GM18907 (cell line): ENCODE measurements around the gene SLC35G6.
"Not testable (repeated sequence)": the region's sequence is repeated elsewhere in the genome, so short reads cannot be mapped to it uniquely, and the experiment has no call there.

ENCODE experiments used
- ATAC-seq: cut with Tn5 transposase; IDR thresholded peaks from one replicate; pipeline ENCODE4 v1.9.1; 2021; ENCODE audit warnings: mild to moderate bottlenecking, moderate library complexity; ENCODE audit not compliant: unreplicated experiment

Gene SLC35G6

DNA sequence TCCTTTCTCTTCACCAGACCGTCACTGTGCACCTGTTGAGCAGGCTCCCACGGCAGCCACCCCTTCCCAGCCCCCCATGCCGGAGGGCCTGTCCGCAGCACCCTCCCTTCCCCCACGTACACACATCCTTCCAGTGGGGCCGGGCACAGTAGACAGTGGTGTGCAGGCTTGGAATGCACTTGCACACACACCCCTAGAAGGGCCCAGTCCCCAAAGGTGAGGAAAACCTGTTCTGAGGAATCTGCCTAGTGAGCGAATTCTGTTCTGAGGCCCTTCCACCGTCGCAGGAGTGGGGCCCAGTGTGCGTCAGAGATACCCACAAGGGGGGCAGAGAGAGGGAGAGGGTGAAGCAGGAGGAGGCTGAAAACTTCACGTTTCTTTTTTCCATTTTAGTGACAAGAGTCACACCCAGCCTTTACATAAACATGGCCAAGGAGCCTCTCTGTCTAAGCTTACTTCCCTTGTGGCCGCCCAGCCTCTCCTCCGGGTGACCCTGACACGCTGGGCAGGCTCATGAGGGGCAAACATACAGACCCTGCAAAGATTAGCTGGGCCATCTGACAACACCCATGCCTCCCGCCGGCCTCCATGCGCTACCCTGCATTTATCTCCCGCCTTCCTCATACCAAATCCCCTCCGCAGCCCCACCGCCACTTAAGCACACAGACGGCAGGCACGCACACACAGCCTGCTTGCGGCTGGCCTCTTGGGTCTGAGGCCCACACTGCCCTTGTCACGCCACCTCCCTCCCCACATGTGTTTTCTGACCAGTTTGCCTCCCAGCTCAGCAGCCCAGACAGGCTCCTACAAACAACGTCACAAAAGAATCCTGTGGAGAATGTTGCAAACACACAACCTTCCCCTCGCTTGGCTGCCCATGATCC, 3.6 kb upstream of the SLC35G6 start:
- no peak for ATAC-seq

DNA sequence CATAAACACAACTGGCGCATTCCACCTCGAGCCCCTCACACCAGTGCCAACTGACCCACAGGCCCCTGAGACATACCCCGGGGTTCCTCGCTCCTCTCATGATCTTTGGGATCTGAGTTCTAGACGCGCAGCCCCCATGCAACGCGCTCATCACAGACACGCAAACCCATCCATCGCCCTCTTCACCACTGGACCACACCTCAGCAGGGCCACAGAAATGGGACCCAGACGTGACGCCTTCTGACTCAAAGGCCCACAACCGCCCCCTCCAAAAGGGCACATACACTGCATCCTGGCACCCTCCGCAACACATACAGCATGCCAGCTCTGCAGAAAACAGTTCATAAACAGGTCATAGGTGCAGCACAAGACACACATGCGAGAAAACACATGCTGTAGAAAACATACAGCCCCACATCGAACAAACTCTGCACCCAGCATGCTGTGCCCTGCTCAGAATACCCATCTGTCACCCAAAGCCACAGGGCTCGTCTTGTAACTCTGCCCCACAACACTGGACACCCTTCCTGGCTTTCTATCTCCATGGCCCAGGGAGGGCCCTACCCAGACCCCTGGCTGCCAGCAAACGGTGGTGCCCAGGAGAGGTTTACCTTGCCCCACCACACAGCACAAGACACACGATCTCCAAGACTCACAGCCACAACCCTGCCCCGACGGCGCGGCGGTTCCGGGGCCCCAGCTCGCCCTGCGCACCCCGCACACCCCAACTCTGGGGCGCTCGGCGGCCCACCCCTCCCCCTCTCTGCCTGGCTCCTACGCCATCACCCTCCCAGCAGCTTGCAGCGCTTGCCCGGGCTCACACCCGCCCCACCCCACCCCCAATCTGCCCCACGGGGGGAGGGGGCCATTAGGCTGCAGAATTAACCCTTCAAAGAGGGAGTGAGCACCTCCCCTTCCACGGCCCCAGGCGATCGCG, 2.7 kb upstream of the SLC35G6 start:
- ATAC-seq = no peak

- no peak for ATAC-seq
These were observed 1.8 kb upstream of the SLC35G6 start, which contains the start of gene ZBTB4 for GRCh38 chr17:7479213-7480088. Gene ZBTB4 (minus strand): TSS chr17:7479631. CDS start chr17:7466801, 12,830 bp downstream.

- no peak for ATAC-seq
These were observed 1.2 kb upstream of the SLC35G6 start for GRCh38 chr17:7480089-7480384.

DNA sequence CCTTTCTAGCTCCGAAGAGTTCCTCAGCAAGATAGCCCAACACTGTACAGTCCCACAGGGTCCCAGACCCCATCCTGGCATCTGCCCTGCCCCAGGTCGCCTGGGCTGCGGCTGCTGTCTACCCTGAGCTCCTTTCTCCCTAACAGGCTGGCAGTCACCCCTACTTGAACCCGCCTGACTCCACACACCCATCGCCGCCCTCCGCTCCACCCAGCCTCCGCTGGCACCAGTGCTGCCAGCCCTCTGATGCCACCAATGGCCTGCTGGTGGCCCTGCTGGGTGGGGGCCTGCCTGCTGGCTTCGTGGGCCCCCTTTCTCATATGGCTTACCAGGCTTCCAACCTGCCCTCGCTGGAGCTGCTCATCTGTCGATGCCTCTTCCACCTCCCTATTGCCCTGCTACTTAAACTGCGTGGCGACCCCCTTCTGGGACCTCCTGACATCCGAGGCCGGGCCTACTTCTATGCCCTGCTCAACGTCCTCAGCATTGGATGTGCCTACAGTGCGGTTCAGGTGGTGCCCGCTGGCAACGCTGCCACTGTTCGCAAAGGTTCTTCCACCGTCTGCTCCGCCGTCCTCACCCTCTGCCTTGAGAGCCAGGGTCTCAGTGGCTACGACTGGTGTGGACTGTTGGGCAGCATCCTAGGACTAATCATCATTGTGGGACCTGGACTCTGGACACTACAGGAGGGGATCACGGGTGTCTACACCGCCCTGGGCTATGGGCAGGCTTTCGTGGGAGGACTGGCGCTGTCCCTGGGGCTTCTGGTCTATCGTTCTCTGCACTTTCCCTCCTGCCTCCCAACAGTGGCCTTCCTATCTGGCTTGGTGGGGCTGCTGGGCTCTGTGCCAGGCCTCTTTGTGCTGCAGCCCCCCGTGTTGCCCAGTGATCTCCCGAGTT, 846 bp downstream of the SLC35G6 start:
- ATAC-seq = not testable (repeated sequence)

DNA sequence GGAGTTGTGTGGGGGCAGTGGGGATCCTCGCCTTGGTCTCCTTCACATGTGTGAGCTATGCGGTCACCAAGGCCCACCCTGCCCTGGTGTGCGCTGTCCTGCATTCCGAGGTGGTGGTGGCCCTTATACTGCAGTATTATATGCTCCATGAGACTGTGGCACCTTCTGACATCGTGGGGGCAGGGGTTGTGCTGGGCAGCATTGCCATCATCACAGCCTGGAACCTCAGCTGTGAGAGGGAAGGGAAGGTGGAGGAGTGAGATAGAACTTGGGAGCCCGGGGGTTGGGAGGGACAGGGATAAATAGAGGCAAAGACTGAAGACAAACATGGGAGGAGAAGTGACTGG, 1.5 kb downstream of the SLC35G6 start:
- ATAC-seq = not testable (repeated sequence)

GRCh38 chr17:7483255-7484066, 2.2 kb downstream of the SLC35G6 start:
- peak; percentile 41 for ATAC-seq

DNA sequence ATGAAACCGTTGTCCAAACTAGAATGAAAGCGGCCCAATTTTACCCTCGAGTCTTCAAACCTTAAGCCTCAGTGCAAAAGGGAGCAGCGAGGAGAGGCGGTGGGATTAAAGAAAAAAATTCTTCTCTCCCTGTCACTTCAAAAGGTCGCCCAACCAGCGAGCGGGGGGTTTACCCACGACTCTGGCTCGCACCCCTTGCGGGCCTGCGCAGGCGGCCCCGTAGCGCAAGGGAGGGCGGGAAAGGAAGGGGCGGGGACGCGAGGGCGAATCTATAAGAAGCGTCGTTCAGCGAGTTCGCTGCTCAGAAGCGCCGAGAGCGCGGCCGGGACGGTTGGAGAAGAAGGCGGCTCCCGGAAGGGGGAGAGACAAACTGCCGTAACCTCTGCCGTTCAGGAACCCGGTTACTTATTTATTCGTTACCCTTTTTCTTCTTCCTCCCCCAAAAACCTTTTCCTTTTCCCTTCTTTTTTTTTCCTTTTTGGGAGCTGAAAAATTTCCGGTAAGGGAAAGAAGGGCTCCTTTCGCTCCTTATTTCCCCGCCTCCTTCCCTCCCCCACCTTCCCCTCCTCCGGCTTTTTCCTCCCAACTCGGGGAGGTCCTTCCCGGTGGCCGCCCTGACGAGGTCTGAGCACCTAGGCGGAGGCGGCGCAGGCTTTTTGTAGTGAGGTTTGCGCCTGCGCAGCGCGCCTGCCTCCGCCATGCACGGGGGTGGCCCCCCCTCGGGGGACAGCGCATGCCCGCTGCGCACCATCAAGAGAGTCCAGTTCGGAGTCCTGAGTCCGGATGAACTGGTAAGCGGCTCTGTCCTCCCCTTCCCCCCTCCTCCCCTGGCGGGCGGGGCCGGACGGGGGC, 3.0 kb downstream of the SLC35G6 start, which contains the start of gene POLR2A:
TSS of gene POLR2A (plus strand) at position 300 of the 852 bp plus-strand sequence.
- peak; percentile 72 for ATAC-seq

DNA sequence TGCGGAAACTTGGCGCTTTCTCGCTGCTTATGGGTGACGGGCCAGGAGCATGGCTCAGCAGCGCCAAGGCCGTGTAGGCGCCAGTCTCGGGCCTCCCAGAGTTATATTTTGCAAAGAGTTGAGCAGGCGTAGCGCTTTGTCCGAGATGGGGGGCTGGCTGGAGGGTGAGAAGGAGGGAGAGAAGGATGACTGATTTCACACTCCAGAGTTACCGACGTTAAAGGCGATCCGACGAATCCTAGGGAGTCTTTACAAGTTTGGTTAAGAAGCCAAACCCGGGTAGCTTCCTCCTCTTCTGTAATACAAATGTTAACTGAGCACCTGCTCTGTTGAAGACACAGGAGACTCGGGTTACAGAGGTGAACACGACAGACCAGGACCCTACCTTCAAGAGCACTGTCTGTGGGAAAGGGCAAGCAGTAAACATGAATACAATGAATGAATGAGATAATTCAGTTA, 3.7 kb downstream of the SLC35G6 start:
- no peak for ATAC-seq

DNA sequence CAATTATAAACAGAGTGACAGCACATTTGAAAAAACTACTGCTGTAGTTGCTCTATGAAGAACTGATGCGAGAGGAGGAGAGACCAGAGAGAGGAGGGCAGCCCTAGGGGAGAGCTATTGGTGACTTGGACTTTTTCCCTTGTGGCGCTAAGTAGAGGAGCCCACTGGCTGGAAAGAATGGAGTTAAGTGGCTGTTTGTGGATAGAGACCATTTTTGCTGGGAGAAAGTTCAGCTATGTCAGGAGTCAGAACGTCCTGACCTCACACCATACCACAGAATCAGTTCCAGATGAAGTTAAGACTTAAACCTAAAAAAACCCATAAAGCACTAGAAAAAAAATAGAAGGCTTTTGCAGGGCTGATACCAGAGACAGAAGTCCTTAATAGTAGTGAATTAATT, 4.9 kb downstream of the SLC35G6 start:
- ATAC-seq = no peak

- ATAC-seq = no peak
These were observed 8.9 kb downstream of the SLC35G6 start for GRCh38 chr17:7490144-7490543.

DNA sequence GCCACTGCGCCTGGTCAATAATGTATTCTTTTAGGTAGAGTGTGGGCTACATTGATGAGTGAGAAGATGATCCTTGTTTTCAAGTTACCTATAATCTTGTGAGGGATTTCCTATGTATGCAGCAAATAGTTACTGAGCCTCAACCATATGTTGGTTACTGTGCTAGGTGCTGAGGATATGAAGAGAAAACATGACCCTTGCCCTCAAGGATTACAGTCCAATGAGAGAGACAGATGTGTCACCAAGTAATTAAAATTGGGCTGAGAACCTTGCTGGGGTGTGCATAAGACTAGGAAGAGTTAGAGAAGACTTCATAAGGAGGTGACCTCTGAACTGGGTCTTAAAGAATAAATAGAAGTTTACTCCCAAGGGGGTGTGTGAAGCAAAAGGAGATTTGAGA, 10.3 kb downstream of the SLC35G6 start:
- no peak for ATAC-seq

- ATAC-seq = no peak
These were observed 12.7 kb downstream of the SLC35G6 start for GRCh38 chr17:7493941-7494340.

- no peak for ATAC-seq
These were observed 14.7 kb downstream of the SLC35G6 start for GRCh38 chr17:7495906-7496434.

DNA sequence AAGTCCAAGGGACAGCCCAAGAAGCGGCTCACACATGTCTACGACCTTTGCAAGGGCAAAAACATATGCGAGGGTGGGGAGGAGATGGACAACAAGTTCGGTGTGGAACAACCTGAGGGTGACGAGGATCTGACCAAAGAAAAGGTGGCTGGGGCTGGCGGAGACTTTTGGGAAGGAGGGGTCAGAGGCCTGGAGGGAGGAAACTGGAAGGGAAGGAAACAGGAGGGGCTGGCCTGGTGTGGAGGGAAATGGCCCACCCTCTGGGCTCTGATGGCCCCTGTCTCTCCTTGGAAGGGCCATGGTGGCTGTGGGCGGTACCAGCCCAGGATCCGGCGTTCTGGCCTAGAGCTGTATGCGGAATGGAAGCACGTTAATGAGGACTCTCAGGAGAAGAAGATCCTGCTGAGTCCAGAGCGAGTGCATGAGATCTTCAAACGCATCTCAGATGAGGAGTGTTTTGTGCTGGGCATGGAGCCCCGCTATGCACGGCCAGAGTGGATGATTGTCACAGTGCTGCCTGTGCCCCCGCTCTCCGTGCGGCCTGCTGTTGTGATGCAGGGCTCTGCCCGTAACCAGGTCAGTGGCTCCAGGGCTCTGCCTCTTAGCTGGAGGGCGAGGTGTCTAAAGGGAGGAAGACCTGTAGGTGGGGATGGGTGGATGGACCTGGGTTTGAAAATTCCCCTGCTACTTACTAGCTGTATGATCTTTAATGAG, 15.4 kb downstream of the SLC35G6 start:
- ATAC-seq = no peak

DNA sequence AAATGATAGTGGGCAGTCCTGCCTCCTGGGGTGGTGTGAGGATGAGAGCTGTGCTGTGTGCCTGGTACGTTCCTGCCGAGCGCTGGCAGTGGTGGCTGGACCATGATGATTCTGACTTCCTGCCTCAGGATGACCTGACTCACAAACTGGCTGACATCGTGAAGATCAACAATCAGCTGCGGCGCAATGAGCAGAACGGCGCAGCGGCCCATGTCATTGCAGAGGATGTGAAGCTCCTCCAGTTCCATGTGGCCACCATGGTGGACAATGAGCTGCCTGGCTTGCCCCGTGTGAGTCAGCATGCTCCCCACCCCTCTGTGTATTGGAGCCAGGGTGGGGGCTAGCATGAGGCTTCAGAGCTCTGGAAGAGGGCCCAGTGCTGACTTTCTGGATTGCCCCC, 16.0 kb downstream of the SLC35G6 start:
- ATAC-seq = no peak

DNA sequence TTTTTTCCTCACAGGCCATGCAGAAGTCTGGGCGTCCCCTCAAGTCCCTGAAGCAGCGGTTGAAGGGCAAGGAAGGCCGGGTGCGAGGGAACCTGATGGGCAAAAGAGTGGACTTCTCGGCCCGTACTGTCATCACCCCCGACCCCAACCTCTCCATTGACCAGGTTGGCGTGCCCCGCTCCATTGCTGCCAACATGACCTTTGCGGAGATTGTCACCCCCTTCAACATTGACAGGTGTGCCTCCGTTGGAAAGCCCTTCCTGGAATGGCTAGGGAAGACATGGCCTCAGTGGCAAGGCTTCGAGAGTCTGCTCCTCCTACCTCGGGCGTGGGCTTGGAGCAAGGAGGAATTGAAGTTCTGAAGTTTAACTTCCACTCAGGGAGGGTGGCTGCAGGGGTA, 16.4 kb downstream of the SLC35G6 start:
- ATAC-seq = no peak
